Kidney epithelial cell (primary cell): Measurements from ENCODE around the gene PHF21A. TPM values are rescaled to one million over a fixed set of nuclear protein-coding genes. Genes with fewer than 3 reads are reported as not detected.

Experiments
- DNase-seq: peaks from one replicate; pipeline ENCODE4 v3.0.0-alpha.2; 2010; ENCODE audit warnings: low read depth
- H3K27me3 ChIP-seq: 2 replicates; pipeline ENCODE4 v1.6.0; 2011; ENCODE audit warnings: low read length; ENCODE audit not compliant: control insufficient read depth, insufficient read depth
- H3K36me3 ChIP-seq: 2 replicates; pipeline ENCODE4 v1.5.1; 2011; ENCODE audit warnings: low read length; ENCODE audit not compliant: control insufficient read depth, insufficient read depth
- H3K4me3 ChIP-seq: 2 replicates; pipeline ENCODE4 v1.5.1; 2011; ENCODE audit warnings: low read depth, mild to moderate bottlenecking, control low read depth, low read length
- total RNA-seq: library from RNA; depleted of rRNA; stranded (reverse); fragments of >200 nt; gene quantifications from 2 replicates; pipeline ENCODE4 v1.2.3, GENCODE V29; 2015
- TF ChIP-seq, protein P1 (sequence below): IDR thresholded peaks from 2 replicates; pipeline ENCODE4 v1.5.1; 2011; ENCODE audit warnings: mild to moderate bottlenecking, moderate library complexity, low read length, control low read depth, inconsistent platforms; ENCODE audit not compliant: insufficient read depth, poor library complexity, severe bottlenecking

The PHF21A gene
- total RNA-seq, 1 donor from 2014 or later: 11.8 TPM

DNA sequence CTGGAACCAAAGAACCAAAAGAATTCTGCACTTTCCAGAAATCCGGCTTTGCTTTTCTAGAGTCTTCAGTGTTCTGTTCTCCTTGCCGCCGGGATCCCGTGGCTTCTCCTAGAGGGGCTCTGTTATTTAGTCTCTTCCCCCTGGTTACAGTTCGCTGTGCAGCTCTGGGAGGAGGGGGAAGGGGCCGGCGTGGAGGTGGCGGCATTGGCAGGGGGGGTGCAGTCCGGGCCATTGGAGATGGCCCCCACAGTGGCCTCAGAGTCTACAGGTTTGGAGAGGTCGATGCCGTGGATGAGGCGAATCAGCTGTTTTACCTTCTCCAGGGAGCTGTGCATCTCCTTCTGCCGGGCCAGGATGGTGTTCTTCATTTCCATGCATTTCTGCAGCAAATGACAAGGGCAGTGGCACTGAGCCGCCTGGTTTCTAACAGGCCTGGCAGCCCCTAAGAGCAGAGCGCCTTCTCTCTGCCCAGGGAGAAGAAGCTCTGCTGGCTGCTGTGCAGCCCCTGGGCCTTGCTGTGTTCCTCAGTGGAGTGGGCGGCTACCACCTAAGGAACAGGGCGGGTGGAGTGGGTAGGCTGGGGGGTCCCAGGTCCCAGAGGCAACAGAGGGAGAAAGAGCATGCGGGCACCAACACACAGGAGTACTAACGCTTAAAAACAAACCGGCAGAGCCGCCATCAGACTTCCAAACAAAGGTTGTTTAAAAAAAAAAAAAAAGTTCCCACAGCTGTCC lies 187.2 kb downstream of the PHF21A start:
- TF ChIP-seq, protein P1, sequence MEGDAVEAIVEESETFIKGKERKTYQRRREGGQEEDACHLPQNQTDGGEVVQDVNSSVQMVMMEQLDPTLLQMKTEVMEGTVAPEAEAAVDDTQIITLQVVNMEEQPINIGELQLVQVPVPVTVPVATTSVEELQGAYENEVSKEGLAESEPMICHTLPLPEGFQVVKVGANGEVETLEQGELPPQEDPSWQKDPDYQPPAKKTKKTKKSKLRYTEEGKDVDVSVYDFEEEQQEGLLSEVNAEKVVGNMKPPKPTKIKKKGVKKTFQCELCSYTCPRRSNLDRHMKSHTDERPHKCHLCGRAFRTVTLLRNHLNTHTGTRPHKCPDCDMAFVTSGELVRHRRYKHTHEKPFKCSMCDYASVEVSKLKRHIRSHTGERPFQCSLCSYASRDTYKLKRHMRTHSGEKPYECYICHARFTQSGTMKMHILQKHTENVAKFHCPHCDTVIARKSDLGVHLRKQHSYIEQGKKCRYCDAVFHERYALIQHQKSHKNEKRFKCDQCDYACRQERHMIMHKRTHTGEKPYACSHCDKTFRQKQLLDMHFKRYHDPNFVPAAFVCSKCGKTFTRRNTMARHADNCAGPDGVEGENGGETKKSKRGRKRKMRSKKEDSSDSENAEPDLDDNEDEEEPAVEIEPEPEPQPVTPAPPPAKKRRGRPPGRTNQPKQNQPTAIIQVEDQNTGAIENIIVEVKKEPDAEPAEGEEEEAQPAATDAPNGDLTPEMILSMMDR: no peak
- Histone ChIP-seq H3K27me3 (no peaks in the 10 kb centered on the region), H3K36me3 (no peaks in the 10 kb centered on the region), H3K4me3 (no peak overlapping the region)
- no peak for DNase-seq

DNA sequence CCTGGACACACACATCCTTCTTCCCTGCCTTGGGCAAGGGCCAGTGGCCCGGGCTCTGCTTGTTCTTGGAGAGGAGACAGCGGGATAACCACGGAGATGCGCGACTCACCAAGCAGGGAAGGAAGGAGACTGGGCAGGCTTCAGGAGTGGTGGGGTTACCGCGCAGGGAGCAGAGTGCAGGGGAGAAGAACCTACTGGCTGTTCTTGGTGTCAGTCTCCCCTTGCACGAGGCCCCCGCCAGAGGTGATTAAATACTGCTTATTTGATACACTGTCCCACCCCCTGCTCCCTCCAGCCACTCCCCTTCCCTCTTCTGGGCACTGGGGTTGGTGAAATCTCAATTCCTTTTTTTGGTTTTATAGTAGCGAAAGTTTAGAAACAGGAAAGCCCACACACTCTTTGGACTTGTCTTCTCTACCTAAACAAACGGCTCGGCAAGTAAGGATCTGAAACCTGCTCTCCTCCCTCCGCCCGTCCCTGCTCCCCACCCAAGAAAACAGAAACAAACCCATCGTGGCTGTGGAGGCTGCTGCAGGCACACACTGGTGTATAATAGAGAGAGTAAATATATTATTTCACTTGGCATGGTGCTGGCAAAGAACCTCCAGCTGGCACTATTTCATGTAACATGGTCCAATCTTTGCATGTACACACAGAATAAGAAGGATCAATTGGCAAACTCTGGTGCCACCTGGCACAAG lies 188.0 kb downstream of the PHF21A start:
- Histone ChIP-seq H3K36me3 (no peaks in the 10 kb centered on the region), H3K4me3 (no peak overlapping the region), H3K27me3 (no peaks in the 10 kb centered on the region)
- TF ChIP-seq, protein P1: no peak
- no peak for DNase-seq

DNA sequence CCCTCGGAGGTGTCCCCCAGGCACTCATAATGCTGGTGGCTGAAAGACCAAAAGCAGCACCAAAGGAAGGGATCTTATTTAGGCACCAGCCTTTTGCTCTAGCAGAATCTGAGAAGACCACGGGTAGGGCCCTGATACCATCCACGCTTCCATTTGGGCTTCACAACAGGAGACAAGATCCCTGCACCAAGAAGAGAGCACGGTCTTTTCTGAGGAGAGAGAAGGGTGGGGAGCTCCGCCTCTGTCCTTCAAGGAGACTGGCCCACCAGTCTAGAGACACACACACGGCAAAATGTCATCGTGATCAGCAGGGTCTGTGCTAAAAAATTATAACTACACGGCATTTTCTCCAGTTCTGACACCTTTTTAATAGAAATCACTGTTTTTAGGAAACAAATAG lies 189.0 kb downstream of the PHF21A start:
- no peak for DNase-seq
- no peaks in the 10 kb centered on the region for H3K36me3 ChIP-seq
- TF ChIP-seq, protein P1: no peak
- no peaks in the 10 kb centered on the region for H3K27me3 ChIP-seq
- H3K4me3 ChIP-seq: no peak overlapping the region

DNA sequence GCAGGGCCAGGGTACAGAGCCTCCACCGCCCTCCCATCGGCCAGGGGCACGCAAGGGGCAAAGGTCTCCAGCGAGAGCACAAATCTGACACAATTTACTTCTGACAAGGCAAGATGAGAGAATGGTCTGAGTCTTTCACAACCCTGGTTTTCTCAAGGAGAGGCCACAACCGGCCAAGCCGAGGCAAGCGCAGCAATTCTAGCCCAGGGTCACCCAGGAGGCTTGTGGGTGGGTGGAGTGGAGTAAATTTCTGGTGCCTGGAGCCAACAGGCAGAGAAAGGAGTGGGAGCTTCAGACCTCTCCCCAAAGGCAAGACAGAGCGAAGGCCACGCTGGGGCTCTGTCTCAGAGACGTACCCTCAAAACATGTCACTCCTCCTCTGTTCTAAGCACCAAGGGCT lies 189.5 kb downstream of the PHF21A start:
- no peaks in the 10 kb centered on the region for H3K36me3 ChIP-seq
- TF ChIP-seq, protein P1: no peak
- DNase-seq: no peak
- no peaks in the 10 kb centered on the region for H3K27me3 ChIP-seq
- H3K4me3 ChIP-seq: no peak overlapping the region

DNA sequence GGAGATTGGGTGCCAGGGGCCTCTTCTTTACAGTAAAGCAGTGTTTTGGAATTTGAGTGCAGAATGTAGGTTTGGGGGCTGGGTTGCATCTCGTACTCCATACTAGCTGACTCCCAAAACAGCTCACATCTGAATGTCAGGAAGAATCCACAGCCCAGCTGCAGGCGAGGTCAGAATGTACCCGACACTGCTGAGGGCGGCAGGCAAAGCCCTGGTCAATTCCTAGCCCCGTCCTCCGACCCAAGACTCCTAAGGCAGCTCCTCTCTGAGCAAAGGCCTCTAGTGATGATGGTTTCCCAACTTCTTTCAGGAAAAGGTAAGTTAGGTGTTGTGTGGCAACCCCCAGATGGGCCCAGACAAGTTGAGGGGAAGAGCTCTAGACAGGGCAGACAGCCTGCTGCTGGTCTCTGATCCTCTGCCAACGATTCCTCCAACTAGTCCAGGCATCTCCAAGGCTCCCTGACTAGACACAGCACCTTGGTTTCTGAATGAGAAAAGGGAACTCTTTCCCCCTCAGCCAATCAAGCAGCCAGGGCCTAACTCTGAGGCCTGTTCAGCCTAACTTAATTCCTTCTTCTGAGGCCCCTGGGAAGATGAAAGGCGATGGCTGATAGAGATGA lies 190.2 kb downstream of the PHF21A start:
- no peak overlapping the region for H3K4me3 ChIP-seq
- TF ChIP-seq, protein P1: no peak
- no peaks in the 10 kb centered on the region for H3K36me3 ChIP-seq
- no peak for DNase-seq
- H3K27me3 ChIP-seq: no peaks in the 10 kb centered on the region
